Measurements from ENCODE around the gene ACVRL1.

The ACVRL1 gene

DNA sequence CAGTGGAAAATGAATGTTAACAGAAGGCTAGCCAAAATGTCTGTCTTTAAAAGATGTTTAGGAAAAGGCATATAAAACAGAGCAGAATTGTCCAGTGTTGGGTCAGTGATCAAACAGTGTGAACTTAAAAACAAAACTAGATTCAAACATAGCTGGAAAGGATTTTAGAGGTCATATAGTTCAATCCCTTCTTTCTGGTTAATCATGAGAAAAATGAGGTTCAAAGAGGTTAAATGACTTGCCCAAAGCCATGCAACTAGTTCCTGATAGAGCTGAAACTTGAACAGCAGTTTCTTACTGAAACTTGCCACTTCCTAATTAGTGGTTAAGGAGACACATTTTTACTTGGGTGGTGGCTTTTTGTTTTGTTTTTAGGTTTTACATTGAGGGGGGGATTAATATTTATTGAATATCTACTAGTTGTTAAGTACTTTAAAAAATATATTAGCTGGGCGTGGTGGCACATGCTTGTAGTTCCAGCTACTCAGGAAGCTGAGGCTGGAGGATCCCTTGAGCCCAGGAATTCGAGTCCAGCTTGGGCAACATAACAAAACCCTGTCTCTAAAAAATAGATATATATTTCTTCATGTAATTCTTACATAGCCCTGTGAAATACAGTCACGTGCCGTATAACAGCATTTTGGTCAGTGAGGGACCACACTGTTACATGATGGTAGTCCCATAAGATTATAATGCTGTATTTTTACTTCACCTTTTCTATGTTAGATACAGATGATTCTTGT is 64.5 kb downstream of the ACVRL1 start:
- TF ChIP-seq, protein P1, sequence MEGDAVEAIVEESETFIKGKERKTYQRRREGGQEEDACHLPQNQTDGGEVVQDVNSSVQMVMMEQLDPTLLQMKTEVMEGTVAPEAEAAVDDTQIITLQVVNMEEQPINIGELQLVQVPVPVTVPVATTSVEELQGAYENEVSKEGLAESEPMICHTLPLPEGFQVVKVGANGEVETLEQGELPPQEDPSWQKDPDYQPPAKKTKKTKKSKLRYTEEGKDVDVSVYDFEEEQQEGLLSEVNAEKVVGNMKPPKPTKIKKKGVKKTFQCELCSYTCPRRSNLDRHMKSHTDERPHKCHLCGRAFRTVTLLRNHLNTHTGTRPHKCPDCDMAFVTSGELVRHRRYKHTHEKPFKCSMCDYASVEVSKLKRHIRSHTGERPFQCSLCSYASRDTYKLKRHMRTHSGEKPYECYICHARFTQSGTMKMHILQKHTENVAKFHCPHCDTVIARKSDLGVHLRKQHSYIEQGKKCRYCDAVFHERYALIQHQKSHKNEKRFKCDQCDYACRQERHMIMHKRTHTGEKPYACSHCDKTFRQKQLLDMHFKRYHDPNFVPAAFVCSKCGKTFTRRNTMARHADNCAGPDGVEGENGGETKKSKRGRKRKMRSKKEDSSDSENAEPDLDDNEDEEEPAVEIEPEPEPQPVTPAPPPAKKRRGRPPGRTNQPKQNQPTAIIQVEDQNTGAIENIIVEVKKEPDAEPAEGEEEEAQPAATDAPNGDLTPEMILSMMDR (conservative IDR thresholded peaks at IDR 0.05; ENCODE audit: low read depth, low read length) = no peak
- no peak overlapping the region for H3K4me3 ChIP-seq (ENCODE audit: low read length)
- no peak for DNase-seq (ENCODE audit: low read depth)

GRCh38 chr12:51972422-51972812 is 65.1 kb downstream of the ACVRL1 start:
- H3K4me3 ChIP-seq (ENCODE audit: low read length) = no peak overlapping the region
- TF ChIP-seq, protein P1 (conservative IDR thresholded peaks at IDR 0.05; ENCODE audit: low read depth, low read length) = no peak
- DNase-seq (ENCODE audit: low read depth) = no peak

- DNase-seq (ENCODE audit: low read depth) = peak; percentile 40
- TF ChIP-seq, protein P1 (conservative IDR thresholded peaks at IDR 0.05; ENCODE audit: low read depth, low read length) = no peak
- H3K4me3 ChIP-seq (ENCODE audit: low read length) = no peak overlapping the region
Measured at GRCh38 chr12:51972849-51973273, 65.6 kb downstream of the ACVRL1 start.

All from retinal pigment epithelial cell (primary cell).